ENCODE measurements around the gene CDRT15.
"Not testable (repeated sequence)": the region's sequence is repeated elsewhere in the genome, so short reads cannot be mapped to it uniquely, and the experiment has no call there.

The CDRT15 gene

DNA sequence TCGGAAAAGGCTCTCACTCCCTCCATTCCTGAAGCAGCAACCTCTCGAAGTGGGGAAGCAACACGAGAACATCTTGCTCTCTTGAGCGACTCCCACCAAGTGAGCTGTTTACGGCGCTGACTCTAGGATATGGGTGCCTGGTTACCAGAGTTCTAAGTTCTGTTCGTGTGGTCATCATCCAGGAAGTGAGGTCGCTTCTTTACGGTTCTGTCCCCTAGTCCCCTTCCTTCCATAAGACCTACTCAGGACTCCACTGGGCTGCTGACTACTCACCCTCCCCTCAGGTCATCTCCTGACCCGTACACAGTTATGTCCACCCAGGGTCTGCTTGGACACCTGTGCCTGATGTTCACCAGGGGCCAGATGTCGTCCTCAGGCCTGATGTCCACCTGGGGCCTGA, at the start of gene CDRT15:
Gene CDRT15 (minus strand): TSS at position 101 of the 400 bp plus-strand sequence. CDS start 29 bp downstream, at position 72.
- not testable (repeated sequence) for H3K27me3 ChIP-seq (ENCODE audit: control insufficient read depth, low read length); H3K9me2 ChIP-seq (replicated peaks; ENCODE audit: control insufficient read depth, low read length)

GRCh38 chr17:14282726-14283125, 46.1 kb upstream of the CDRT15 start:
- Histone ChIP-seq H3K79me2 (ENCODE audit: control insufficient read depth, low read length) (no peaks in the 10 kb centered on the region), H3K36me3 (ENCODE audit: control insufficient read depth, low read length) (no peaks in the 10 kb centered on the region), H3K9me2 (replicated peaks; ENCODE audit: control insufficient read depth, low read length) (no peaks in the 10 kb centered on the region), H3K4me3 (ENCODE audit: low read length) (no peak overlapping the region), H3K4me1 (ENCODE audit: control insufficient read depth, low read length) (no peaks in the 10 kb centered on the region), H3F3A (ENCODE audit: control insufficient read depth, insufficient read depth) (no peaks in the 10 kb centered on the region), H3K4me2 (ENCODE audit: low read length) (no peak overlapping the region), H3K27ac (ENCODE audit: low read depth, low read length) (no peak overlapping the region), H3K27me3 (ENCODE audit: control insufficient read depth, low read length) (no peaks in the 10 kb centered on the region), H3K9me3 (ENCODE audit: control insufficient read depth, insufficient read depth, low read length) (no peaks in the 10 kb centered on the region), H4K20me1 (ENCODE audit: control insufficient read depth, insufficient read depth, low read depth, low read length) (no peaks in the 10 kb centered on the region)
- TF ChIP-seq EZH2phosphoT487 (IDR thresholded peaks at IDR 0.05; ENCODE audit: borderline replicate concordance, low read length), result no peak
- TF ChIP-seq, protein P1, sequence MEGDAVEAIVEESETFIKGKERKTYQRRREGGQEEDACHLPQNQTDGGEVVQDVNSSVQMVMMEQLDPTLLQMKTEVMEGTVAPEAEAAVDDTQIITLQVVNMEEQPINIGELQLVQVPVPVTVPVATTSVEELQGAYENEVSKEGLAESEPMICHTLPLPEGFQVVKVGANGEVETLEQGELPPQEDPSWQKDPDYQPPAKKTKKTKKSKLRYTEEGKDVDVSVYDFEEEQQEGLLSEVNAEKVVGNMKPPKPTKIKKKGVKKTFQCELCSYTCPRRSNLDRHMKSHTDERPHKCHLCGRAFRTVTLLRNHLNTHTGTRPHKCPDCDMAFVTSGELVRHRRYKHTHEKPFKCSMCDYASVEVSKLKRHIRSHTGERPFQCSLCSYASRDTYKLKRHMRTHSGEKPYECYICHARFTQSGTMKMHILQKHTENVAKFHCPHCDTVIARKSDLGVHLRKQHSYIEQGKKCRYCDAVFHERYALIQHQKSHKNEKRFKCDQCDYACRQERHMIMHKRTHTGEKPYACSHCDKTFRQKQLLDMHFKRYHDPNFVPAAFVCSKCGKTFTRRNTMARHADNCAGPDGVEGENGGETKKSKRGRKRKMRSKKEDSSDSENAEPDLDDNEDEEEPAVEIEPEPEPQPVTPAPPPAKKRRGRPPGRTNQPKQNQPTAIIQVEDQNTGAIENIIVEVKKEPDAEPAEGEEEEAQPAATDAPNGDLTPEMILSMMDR (IDR thresholded peaks at IDR 0.05; ENCODE audit: low read depth, low read length, poor library complexity, severe bottlenecking), result no peak

More for the DNA sequence above, at the start of gene CDRT15:
- H3K4me1 ChIP-seq (ENCODE audit: control insufficient read depth, low read length); H3K79me2 ChIP-seq (ENCODE audit: control insufficient read depth, low read length); H3K9me3 ChIP-seq (ENCODE audit: control insufficient read depth, insufficient read depth, low read length); H3F3A ChIP-seq (ENCODE audit: control insufficient read depth, insufficient read depth); H3K4me3 ChIP-seq (ENCODE audit: low read length); H3K4me2 ChIP-seq (ENCODE audit: low read length); H3K36me3 ChIP-seq (ENCODE audit: control insufficient read depth, low read length); H3K27ac ChIP-seq (ENCODE audit: low read depth, low read length); H4K20me1 ChIP-seq (ENCODE audit: control insufficient read depth, insufficient read depth, low read depth, low read length): not testable (repeated sequence)

DNA sequence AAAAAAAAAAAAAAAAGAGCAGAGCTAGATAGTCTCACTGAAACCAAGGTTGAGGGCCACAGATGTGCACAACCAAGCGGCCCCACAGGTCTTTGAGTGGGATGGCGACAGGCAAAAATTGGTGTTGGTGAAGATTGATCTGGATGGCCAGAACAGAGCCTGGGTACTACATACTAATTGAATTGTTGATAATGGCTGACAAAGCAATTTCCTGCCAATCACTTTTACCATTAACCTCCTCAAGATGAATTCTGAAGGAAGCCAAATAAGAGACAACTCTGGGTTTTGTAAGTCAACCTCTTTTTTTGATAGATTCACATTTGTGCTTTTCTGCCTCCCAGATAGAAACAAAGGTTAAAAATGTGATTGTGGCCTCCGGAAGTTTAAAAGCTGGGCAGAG, 44.9 kb upstream of the CDRT15 start:
- Histone ChIP-seq H3K9me2 (replicated peaks; ENCODE audit: control insufficient read depth, low read length) (no peaks in the 10 kb centered on the region), H3K4me3 (ENCODE audit: low read length) (no peak overlapping the region), H3K79me2 (ENCODE audit: control insufficient read depth, low read length) (no peaks in the 10 kb centered on the region), H3K4me1 (ENCODE audit: control insufficient read depth, low read length) (no peaks in the 10 kb centered on the region), H3K4me2 (ENCODE audit: low read length) (no peak overlapping the region), H3K36me3 (ENCODE audit: control insufficient read depth, low read length) (no peaks in the 10 kb centered on the region), H3K27ac (ENCODE audit: low read depth, low read length) (no peak overlapping the region), H3K27me3 (ENCODE audit: control insufficient read depth, low read length) (no peaks in the 10 kb centered on the region), H3F3A (ENCODE audit: control insufficient read depth, insufficient read depth) (no peaks in the 10 kb centered on the region), H4K20me1 (ENCODE audit: control insufficient read depth, insufficient read depth, low read depth, low read length) (no peaks in the 10 kb centered on the region), H3K9me3 (ENCODE audit: control insufficient read depth, insufficient read depth, low read length) (no peaks in the 10 kb centered on the region)
- no peak for TF ChIP-seq EZH2phosphoT487 (IDR thresholded peaks at IDR 0.05; ENCODE audit: borderline replicate concordance, low read length)
- TF ChIP-seq, protein P1 (IDR thresholded peaks at IDR 0.05; ENCODE audit: low read depth, low read length, poor library complexity, severe bottlenecking), result no peak

GRCh38 chr17:14276535-14277250, 40.0 kb upstream of the CDRT15 start:
- H3K79me2 ChIP-seq (ENCODE audit: control insufficient read depth, low read length), result no peaks in the 10 kb centered on the region
- H4K20me1 ChIP-seq (ENCODE audit: control insufficient read depth, insufficient read depth, low read depth, low read length), result no peaks in the 10 kb centered on the region
- no peak overlapping the region for H3K4me3 ChIP-seq (ENCODE audit: low read length)

More at GRCh38 chr17:14276535-14277250, 40.0 kb upstream of the CDRT15 start:
- H3K27me3 ChIP-seq (ENCODE audit: control insufficient read depth, low read length), result 0 out of 2 replicates have a peak, but pooled peaks cover 2% of the 10 kb centered on the region
- no peak for TF ChIP-seq EZH2phosphoT487 (IDR thresholded peaks at IDR 0.05; ENCODE audit: borderline replicate concordance, low read length)
- TF ChIP-seq, protein P1 (IDR thresholded peaks at IDR 0.05; ENCODE audit: low read depth, low read length, poor library complexity, severe bottlenecking), result no peak
- H3K4me1 ChIP-seq (ENCODE audit: control insufficient read depth, low read length), result no peaks in the 10 kb centered on the region
- H3K36me3 ChIP-seq (ENCODE audit: control insufficient read depth, low read length), result no peaks in the 10 kb centered on the region
- no peaks in the 10 kb centered on the region for H3K9me2 ChIP-seq (replicated peaks; ENCODE audit: control insufficient read depth, low read length)
- no peak overlapping the region for H3K4me2 ChIP-seq (ENCODE audit: low read length)
- no peak overlapping the region for H3K27ac ChIP-seq (ENCODE audit: low read depth, low read length)
- H3K9me3 ChIP-seq (ENCODE audit: control insufficient read depth, insufficient read depth, low read length), result no peaks in the 10 kb centered on the region
- H3F3A ChIP-seq (ENCODE audit: control insufficient read depth, insufficient read depth), result no peaks in the 10 kb centered on the region

Measured in DOHH2 (cell line).